ENCODE measurements around the gene STRIP1. TPM values are rescaled to one million over a fixed set of nuclear protein-coding genes. Genes with fewer than 3 reads are reported as not detected.
"Not testable (repeated sequence)": the region's sequence is repeated elsewhere in the genome, so short reads cannot be mapped to it uniquely, and the experiment has no call there.

The STRIP1 gene
- total RNA-seq, 1 experiment from 2014 or later, result 17.7 TPM

DNA sequence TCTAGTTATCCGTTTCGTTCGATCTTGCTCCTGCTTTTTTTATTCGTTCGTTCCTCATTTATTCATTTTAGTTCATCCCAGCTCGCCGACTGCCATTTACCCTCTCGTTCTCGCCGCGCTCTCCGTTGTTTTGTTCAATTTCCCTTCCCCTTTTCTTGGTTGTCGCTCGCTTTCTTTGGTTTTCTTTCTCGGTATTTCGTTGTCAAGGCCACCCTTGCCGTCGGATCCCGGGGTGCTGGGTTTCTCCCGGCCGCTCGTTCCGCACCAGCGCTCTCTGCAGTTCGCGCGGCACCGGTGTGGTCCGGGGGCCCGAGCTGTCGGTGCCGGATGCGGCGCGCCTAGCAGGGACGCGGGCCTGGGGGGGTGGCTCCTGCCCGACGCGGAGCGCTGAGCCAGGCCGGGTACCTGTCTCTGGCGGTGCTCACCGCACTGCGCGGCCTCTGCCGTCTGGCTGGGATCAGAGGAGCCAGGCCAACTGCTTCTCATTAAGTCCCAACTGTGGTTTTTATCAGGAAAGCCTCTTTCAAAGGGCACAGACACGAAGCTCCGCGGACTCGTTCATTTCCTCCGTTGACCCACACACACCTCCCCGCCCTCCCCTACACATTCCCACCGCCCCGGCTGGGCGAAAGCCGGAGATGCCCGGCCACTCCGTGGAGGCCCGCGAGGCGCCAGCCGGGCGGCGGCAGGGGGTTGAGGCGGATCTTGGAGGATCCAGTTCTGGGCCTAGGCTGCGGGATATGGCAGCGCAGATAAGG is 34.4 kb downstream of the STRIP1 start:
- DNase-seq (ENCODE audit: low spot score), result no peak

GRCh38 chr1:110069404-110070281 is 35.2 kb downstream of the STRIP1 start:
- DNase-seq (ENCODE audit: low spot score), result no peak

DNA sequence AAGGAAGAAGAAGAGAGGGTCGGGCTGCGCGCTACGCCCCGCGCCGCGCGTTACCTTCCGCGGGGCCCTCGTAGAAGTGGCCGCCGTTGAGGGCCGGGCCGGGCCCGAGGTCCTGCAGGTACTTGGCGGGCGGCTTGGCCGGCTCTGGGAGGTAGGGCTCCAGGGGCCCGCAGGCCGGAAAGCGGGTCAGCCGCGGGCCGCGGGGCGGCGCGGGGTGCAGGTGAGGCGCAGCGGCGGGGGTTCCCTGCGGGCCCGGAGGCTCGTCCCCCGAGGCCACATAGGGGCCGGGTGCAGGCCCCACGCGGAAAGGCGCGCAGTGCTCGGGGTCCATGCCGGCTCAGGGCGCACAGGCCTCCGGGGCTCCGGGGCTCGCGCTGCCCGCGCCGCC is 35.9 kb downstream of the STRIP1 start:
- DNase-seq (ENCODE audit: low spot score), result no peak

GRCh38 chr1:110070671-110071242 is 36.3 kb downstream of the STRIP1 start, which contains the start of gene ALX3:
Gene ALX3, minus strand, starts transcription at chr1:110070672. Its CDS starts 60 bp downstream, at chr1:110070612.
- no peak for DNase-seq (ENCODE audit: low spot score)

- DNase-seq (ENCODE audit: low spot score), result no peak
Measured at GRCh38 chr1:110074166-110074565, 39.7 kb downstream of the STRIP1 start.

- no peak for DNase-seq (ENCODE audit: low spot score)
Measured at GRCh38 chr1:110076789-110077500, 42.5 kb downstream of the STRIP1 start.

GRCh38 chr1:110079995-110080394 is 45.6 kb downstream of the STRIP1 start:
- DNase-seq (ENCODE audit: low spot score), result not testable (repeated sequence)

- no peak for DNase-seq (ENCODE audit: low spot score)
Measured at GRCh38 chr1:110081061-110081460, 46.6 kb downstream of the STRIP1 start.

GRCh38 chr1:110082477-110082876 is 48.1 kb downstream of the STRIP1 start:
- no peak for DNase-seq (ENCODE audit: low spot score)

DNA sequence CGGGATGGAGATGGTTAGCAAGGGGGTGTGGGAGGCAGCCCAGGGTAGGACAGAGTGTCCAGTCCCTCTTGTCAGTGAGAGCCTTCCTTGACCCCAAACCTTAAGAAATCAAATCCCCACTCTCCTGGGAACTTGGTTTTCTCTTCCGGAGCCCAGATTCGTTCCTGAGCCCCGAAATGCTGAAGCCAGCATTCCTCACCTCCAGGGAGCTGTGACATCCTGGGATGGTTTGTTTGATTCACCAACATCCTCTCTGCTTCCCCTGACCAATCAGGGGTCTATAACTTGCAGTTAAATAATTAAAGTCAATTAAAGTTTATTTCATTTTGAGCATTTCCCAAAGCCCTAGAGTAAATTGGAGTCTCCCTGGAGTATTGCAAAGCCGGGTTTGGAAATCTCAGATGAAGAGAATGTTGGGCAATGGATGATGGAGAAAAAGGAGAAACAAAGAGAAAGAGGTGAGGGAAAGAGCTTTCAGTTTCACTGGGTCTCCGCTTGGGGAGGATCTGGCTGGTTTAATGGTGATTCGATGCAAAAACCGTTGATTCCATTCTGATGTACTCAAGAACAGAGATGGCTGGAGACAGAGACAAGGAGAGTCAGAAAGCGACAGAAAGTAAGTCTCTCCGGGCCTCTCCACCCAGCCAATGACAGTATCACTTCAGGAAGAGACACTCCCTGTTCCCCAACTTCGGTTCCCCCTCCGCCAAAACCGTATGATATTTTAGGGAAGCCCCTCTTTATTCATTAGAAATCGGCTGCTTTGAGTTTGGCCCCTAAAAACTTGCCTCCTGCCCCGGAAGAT is 48.8 kb downstream of the STRIP1 start:
- DNase-seq (ENCODE audit: low spot score), result no peak

DNA sequence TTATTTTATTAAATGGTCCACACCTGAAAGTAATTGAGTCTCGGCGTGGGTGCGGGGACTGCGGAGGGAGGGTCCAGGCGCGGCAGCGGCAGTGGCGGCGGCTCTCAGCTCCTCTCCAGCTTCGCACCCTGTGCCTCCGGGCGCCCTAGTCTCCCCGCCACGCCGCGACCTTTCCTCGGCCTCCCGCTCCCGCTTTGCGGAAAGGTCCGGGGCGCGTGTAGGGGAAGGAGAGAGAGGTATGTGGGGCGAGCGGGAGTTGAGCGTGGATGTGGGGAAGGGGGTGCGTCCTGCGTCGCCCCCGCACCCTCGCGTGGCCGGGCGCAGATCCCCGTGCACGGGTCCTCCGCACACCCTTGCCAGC is 49.4 kb downstream of the STRIP1 start:
- DNase-seq (ENCODE audit: low spot score), result no peak

- no peak for DNase-seq (ENCODE audit: low spot score)
Measured at GRCh38 chr1:110084227-110085078, 50.0 kb downstream of the STRIP1 start.

DNA sequence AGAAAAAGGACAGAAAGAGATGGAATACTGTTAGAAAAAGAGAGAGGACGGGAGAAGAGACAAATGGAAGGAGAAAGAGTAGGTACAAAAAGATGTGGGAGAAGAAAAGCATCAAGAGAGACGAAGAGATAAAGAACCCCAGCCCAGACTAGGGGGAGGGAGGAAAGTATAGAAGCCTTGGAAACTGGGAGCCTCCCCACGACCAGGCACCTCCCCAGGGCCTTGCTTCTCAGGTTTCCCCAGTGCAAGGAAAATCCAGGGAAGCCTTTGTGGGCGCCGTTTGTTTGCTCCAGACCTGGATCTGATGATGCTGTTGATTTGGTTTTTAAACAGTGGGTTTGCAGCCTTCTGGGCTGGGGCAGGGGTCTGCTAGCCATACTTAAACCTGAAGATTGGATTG is 51.2 kb downstream of the STRIP1 start:
- no peak for DNase-seq (ENCODE audit: low spot score)

- DNase-seq (ENCODE audit: low spot score), result no peak
Measured at GRCh38 chr1:110086961-110087360, 52.5 kb downstream of the STRIP1 start.

- DNase-seq (ENCODE audit: low spot score), result peak; percentile 51
Measured at GRCh38 chr1:110087812-110088738, 53.7 kb downstream of the STRIP1 start.

GRCh38 chr1:110088739-110089316 is 54.4 kb downstream of the STRIP1 start:
- DNase-seq (ENCODE audit: low spot score), result no peak

GRCh38 chr1:110089561-110090275 is 55.3 kb downstream of the STRIP1 start:
- DNase-seq (ENCODE audit: low spot score), result no peak

- DNase-seq (ENCODE audit: low spot score), result no peak
Measured at GRCh38 chr1:110091381-110091780, 57.0 kb downstream of the STRIP1 start.

All from H4 (cell line).